WERI-Rb-1 (cell line): ENCODE measurements around the gene STK16.
A peak's percentile ranks its signal among the peaks of the same experiment; 100 is the strongest.

ENCODE experiments used
- DNase-seq: peaks from one replicate; pipeline ENCODE4 v3.0.0-alpha.2; 2020
- H3K27ac ChIP-seq: fragments of 250-450 bp; sonication (Bioruptor Pico); 2 replicates; pipeline ENCODE4 v1.5.1; 2020; ENCODE audit warnings: mild to moderate bottlenecking, moderate library complexity
- H3K27me3 ChIP-seq: fragments of 250-450 bp; sonication (Bioruptor Pico); 2 replicates; pipeline ENCODE4 v1.5.1; 2021; ENCODE audit warnings: mild to moderate bottlenecking, low read depth, moderate library complexity; ENCODE audit not compliant: insufficient read depth, severe bottlenecking
- H3K36me3 ChIP-seq: fragments of 250-450 bp; sonication (Bioruptor Pico); 2 replicates; pipeline ENCODE4 v1.5.1; 2020; ENCODE audit warnings: mild to moderate bottlenecking, moderate library complexity
- H3K4me3 ChIP-seq: 2 replicates; pipeline ENCODE4 v1.5.1; 2011; ENCODE audit warnings: low read depth, mild to moderate bottlenecking, control low read depth, low read length
- H3K9me3 ChIP-seq: fragments of 250-450 bp; sonication (Bioruptor Pico); 2 replicates; pipeline ENCODE4 v1.5.1; 2021; ENCODE audit warnings: mild to moderate bottlenecking, moderate library complexity; ENCODE audit not compliant: severe bottlenecking
- CTCF ChIP-seq: IDR thresholded peaks from 2 replicates; pipeline ENCODE4 v1.5.1; 2011; ENCODE audit warnings: low read depth, mild to moderate bottlenecking, control low read depth, inconsistent platforms, low read length

STK16 gene

GRCh38 chr2:219218217-219218731 lies 27.0 kb upstream of the STK16 start:
- peaks cover 76% of the 10 kb centered on the region for H3K36me3 ChIP-seq
- H3K27ac ChIP-seq: peak overlapping the region; percentile 91

GRCh38 chr2:219218732-219219701 lies 26.3 kb upstream of the STK16 start, which contains the start of gene ABCB6:
Gene ABCB6 (minus strand): TSS chr2:219218958. CDS start chr2:219218673, 285 bp downstream.
- no peak for TF ChIP-seq CTCF
- H3K27ac ChIP-seq: peak within 1 kb of the TSS; percentile 91
- peak; percentile 98 for DNase-seq
- peak within 1 kb of the TSS; percentile 64 for H3K4me3 ChIP-seq
- H3K9me3 ChIP-seq: no peaks in the 10 kb centered on the region
- H3K36me3 ChIP-seq: peaks cover 76% of the 10 kb centered on the region
- H3K27me3 ChIP-seq: no peaks in the 10 kb centered on the region

More at GRCh38 chr2:219218217-219218731, 27.0 kb upstream of the STK16 start:
- Histone ChIP-seq H3K4me3 (peak overlapping the region; percentile 64), H3K9me3 (no peaks in the 10 kb centered on the region), H3K27me3 (no peaks in the 10 kb centered on the region)
- DNase-seq: peak; percentile 55
- no peak for TF ChIP-seq CTCF

- no peaks in the 10 kb centered on the region for H3K9me3 ChIP-seq
- no peaks in the 10 kb centered on the region for H3K27me3 ChIP-seq
- no peak for TF ChIP-seq CTCF
- H3K4me3 ChIP-seq: no peak overlapping the region
- no peak overlapping the region; the same call in 1 of the 2 replicates for H3K27ac ChIP-seq
- DNase-seq: no peak
- peaks cover 76% of the 10 kb centered on the region for H3K36me3 ChIP-seq
Measured at GRCh38 chr2:219219784-219220532, 25.3 kb upstream of the STK16 start.

- H3K36me3 ChIP-seq: peaks cover 76% of the 10 kb centered on the region
- TF ChIP-seq CTCF: no peak
- DNase-seq: no peak
- H3K4me3 ChIP-seq: no peak overlapping the region
- H3K27me3 ChIP-seq: no peaks in the 10 kb centered on the region
- H3K9me3 ChIP-seq: no peaks in the 10 kb centered on the region
- H3K27ac ChIP-seq: no peak overlapping the region
Measured at GRCh38 chr2:219220652-219221402, 24.5 kb upstream of the STK16 start.

GRCh38 chr2:219221957-219222518 lies 23.2 kb upstream of the STK16 start:
- Histone ChIP-seq H3K27ac (no peak overlapping the region), H3K4me3 (no peak overlapping the region), H3K9me3 (no peaks in the 10 kb centered on the region), H3K27me3 (no peaks in the 10 kb centered on the region), H3K36me3 (peaks cover 77% of the 10 kb centered on the region)
- no peak for TF ChIP-seq CTCF
- no peak for DNase-seq
